GM06990 (cell line): ENCODE measurements around the gene MBP.

Experiments
- DNase-seq: peaks from one replicate; pipeline ENCODE4 v3.0.0-alpha.2; 2011; ENCODE audit not compliant: insufficient read length; ENCODE audit errors: extremely low read depth
- H3K27me3 ChIP-seq: replicated peaks from 2 replicates; pipeline ENCODE4 v1.6.0; 2011; ENCODE audit warnings: low read length; ENCODE audit not compliant: control insufficient read depth, insufficient read depth
- H3K36me3 ChIP-seq: 2 replicates; pipeline ENCODE4 v1.5.1; 2011; ENCODE audit warnings: low read length; ENCODE audit not compliant: control insufficient read depth, insufficient read depth
- H3K4me3 ChIP-seq: replicated peaks from 2 replicates; pipeline ENCODE4 v1.5.1; 2011; ENCODE audit warnings: low read depth, mild to moderate bottlenecking, control low read depth, low read length
- TF ChIP-seq, protein P1 (sequence below): IDR thresholded peaks from 2 replicates; pipeline ENCODE4 v1.5.1; 2011; ENCODE audit warnings: low read length, control low read depth, mild to moderate bottlenecking, inconsistent platforms; ENCODE audit not compliant: insufficient read depth, poor library complexity, severe bottlenecking

MBP gene

DNA sequence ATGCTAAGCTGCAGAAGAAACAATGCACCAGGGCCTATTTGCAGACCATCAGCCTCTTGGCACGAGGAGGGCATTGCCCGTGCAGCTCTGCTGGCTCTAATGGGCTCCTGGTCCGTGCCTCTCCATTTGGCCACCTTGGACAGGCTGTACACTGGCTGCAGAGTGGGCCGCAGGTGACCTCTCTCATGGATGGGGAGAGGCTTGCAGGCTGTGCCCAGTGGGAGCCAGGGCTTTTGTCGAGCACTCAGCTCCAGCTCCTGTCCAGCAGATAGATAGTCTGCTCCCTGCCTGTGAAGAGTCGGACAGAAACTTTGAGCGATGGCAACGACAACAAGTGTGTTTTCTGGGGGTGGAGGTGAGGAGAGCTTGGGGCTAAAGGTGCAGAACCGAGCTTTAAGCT lies 100.9 kb downstream of the MBP start:
- no peak overlapping the region for H3K4me3 ChIP-seq
- no peak for DNase-seq
- no peaks in the 10 kb centered on the region for H3K27me3 ChIP-seq
- TF ChIP-seq, protein P1, sequence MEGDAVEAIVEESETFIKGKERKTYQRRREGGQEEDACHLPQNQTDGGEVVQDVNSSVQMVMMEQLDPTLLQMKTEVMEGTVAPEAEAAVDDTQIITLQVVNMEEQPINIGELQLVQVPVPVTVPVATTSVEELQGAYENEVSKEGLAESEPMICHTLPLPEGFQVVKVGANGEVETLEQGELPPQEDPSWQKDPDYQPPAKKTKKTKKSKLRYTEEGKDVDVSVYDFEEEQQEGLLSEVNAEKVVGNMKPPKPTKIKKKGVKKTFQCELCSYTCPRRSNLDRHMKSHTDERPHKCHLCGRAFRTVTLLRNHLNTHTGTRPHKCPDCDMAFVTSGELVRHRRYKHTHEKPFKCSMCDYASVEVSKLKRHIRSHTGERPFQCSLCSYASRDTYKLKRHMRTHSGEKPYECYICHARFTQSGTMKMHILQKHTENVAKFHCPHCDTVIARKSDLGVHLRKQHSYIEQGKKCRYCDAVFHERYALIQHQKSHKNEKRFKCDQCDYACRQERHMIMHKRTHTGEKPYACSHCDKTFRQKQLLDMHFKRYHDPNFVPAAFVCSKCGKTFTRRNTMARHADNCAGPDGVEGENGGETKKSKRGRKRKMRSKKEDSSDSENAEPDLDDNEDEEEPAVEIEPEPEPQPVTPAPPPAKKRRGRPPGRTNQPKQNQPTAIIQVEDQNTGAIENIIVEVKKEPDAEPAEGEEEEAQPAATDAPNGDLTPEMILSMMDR, result no peak
- H3K36me3 ChIP-seq, result peaks cover 5% of the 10 kb centered on the region

DNA sequence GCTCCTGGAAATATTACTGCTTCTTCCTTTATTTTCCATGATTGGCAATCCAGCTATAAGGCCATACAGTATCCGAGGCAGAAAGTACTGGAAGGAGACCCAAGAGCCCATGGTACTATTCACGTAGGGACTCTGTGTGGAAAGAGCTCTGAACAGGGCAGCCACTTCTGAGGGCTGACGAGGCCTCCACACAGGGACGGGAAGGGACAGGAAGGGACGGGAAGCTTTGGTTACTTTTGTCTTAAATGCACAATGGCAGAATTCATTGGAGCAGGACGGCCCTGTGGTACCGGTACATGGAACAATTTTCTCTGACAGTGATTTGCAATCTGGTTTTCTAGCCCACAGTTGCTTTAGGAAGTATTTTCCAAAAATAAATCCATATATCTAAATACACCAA lies 102.4 kb downstream of the MBP start:
- H3K4me3 ChIP-seq, result no peak overlapping the region
- TF ChIP-seq, protein P1, result no peak
- DNase-seq, result no peak
- H3K27me3 ChIP-seq, result no peaks in the 10 kb centered on the region
- peaks cover 10% of the 10 kb centered on the region for H3K36me3 ChIP-seq

DNA sequence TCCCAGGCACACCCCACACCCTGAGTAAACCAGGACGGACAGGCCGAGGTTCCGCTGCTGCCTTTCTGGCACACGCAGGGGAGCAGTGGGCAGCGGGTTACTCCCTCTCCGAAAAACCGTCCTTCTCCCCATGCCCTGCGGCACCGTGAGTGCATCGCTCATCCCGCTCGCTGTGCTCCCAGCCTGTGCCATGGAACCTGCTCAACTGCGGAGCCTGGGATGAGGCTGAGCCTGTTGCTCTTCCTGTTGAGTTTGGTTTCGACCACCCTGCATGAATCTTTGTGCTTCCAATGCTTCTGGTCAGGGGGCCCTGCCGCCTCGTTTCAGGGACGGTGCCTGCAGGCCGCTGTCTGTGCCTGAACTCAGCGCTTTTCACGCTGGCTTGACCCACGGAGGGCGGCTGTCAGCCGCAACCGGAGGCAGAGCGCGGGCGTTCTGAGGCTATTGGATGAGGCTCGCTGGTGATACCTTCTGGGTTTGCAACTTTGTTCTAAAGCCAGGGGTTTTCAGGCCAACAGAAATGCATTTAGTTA lies 106.7 kb downstream of the MBP start:
- H3K27me3 ChIP-seq, result no peaks in the 10 kb centered on the region
- TF ChIP-seq, protein P1, result no peak
- no peak for DNase-seq
- peaks cover 12% of the 10 kb centered on the region for H3K36me3 ChIP-seq
- H3K4me3 ChIP-seq, result no peak overlapping the region

DNA sequence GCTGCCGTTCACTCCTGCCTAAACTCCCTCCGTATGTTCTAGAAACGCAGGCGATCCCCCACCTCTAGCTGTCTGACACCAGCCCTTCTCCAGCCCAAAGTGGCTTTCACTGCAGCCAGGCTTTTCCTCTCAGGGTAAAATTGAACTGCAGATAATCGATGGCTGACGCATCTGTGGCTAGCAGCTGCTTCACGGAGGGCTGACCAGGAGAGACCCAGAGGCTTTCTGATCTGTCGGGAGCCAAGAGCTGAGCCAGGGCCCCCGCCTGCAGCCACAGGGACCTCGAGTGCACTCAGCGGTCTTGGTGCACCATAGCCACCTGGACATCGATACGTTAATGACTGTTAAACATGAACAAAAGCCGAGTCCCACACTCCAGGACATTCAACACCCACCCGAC lies 107.5 kb downstream of the MBP start:
- TF ChIP-seq, protein P1, result no peak
- Histone ChIP-seq H3K4me3 (no peak overlapping the region), H3K27me3 (no peaks in the 10 kb centered on the region), H3K36me3 (peaks cover 12% of the 10 kb centered on the region)
- DNase-seq, result no peak

DNA sequence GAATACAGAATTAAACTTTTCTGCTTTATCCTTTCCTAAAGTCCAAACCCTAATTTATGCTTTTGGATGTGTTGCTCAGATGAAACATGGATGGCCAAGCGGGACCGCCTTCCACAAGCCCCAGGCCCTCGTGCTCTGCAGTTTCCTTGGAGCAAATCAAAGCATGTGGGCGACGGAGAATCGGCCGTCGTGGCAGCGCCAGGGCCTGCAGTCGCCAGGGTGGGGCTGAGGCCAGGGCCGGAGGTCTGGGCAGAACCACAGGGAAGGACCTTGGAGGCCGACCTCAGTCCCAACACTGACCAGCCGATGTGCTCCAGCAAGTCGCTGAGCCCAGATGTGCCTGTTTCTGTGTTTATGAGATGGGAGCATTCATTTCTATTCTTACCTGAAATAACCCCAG lies 108.1 kb downstream of the MBP start:
- peaks cover 12% of the 10 kb centered on the region for H3K36me3 ChIP-seq
- H3K4me3 ChIP-seq, result no peak overlapping the region
- no peaks in the 10 kb centered on the region for H3K27me3 ChIP-seq
- TF ChIP-seq, protein P1, result no peak
- no peak for DNase-seq
